GM18508 (cell line): ENCODE data around the gene SERTAD2.

Experiments
- ATAC-seq: cut with Tn5 transposase; IDR thresholded peaks from one replicate; pipeline ENCODE4 v1.9.1; 2021; ENCODE audit warnings: moderate number of reproducible peaks; ENCODE audit not compliant: insufficient read depth, unreplicated experiment

The SERTAD2 gene

DNA sequence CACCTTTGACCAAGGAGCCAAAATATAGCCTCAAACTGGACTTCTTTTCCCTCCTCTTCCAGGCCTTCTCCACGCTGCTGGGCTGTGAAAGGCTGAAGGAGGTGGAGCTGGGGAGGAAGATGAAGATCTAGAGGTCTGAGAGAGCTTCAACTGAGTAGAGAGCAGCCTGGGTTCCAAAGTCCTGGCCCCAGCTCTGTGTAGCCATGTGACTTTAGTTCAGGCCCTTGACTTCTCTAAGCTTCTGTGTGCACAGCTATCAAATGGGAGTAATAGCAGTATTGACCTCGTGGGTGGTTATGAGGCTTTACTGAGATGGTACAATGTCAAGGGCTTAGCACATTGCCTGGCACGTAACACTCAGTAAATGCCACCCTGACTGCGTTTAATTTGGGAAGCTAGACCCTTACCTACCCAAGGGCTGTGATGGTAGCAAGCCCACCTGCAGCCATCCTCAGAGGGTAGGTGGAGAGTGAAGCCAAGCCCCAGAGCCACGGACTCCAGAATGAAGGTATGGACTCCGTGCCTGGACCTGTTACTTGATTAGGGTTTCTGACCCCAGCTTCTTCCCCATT, 38.4 kb downstream of the SERTAD2 start:
- no peak for ATAC-seq

DNA sequence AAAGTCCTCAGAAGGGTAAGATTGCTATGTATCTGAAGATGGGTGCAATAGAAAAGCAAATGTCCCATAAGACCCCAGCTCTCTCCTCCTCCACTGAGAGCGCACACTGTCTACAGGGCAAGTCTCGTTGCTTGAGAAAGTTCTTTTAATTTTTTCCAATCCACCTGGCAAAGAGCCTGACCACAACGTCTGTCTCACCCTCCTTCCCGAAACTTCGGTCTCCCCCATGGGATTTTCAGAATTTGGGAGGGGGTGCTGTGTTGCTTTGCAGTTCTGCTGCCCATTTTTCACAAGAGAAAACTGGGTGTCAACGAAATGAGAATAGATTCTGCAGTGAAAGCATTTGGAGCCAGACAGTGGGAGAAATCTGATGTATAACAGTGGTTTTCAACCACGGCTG, 40.4 kb downstream of the SERTAD2 start:
- no peak for ATAC-seq

DNA sequence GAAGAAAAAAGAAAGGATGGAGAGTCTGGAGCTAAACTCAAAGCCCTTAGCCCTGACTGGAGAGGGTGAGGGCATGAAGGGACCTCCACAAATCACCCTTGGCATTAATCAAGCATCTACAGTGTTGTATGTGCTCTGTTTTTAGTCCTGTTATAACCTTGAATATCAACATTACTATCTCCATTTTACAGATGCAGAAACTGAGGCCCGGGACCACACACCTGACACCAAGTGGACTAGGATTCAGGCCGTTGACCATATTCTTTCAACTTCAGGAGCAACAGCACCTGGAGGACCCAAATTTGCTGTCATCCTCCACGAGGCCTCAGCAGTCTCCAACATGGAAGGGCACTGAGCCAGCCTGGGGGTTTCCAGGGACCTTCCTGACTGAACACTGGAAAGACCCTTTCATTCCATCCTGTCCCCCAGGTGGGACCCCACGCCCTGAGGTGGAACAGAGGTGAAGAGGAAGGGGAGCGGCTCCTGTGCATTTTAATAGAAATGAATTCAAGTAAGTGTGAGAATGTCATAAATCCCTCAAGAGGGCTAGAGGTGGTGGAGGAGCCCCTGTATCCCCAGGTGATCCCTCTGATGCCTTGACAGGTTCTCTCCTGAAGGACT, 41.0 kb downstream of the SERTAD2 start:
- ATAC-seq, result no peak

DNA sequence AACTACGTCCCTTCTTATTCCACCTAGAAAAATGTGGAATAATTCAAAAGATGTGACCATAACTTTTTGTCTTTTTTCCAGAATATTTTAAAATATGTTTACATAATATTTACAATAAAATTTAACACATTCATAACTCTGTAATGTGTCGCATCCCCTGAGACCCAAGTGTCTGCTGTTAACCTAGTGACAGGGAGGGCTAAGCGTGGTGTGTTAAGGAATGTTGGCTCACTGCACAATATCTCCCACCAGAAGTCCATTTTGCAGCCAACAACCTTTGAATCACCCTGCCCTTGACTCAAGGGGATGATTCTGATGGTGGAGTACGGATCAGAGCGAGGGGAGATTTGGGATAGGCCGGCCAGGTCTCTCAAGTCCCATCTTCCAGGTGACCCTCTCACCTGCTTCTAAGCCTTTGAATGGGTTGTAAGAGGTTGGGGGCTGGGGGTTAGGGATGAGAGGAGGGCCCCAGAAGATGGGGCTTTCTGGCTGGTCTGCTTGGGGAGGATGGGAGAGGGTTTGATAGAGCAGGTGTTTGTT, 43.3 kb downstream of the SERTAD2 start:
- ATAC-seq, result no peak

DNA sequence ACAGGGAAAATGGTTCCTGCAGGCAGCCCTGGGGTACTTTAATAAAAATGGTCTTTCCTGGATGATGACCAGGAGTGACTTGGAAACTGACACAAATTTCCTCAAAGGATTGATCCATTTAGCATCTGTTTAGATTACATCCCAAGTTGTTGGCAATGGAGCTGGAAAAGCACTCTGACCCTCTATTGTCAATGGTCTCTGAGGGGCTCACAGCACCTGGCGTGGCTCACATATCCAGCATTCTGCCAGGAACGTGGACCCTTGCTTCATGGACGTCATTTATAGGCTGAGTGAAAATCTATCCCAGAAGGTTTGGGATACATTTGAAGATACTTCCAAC, 43.8 kb downstream of the SERTAD2 start:
- ATAC-seq, result no peak

DNA sequence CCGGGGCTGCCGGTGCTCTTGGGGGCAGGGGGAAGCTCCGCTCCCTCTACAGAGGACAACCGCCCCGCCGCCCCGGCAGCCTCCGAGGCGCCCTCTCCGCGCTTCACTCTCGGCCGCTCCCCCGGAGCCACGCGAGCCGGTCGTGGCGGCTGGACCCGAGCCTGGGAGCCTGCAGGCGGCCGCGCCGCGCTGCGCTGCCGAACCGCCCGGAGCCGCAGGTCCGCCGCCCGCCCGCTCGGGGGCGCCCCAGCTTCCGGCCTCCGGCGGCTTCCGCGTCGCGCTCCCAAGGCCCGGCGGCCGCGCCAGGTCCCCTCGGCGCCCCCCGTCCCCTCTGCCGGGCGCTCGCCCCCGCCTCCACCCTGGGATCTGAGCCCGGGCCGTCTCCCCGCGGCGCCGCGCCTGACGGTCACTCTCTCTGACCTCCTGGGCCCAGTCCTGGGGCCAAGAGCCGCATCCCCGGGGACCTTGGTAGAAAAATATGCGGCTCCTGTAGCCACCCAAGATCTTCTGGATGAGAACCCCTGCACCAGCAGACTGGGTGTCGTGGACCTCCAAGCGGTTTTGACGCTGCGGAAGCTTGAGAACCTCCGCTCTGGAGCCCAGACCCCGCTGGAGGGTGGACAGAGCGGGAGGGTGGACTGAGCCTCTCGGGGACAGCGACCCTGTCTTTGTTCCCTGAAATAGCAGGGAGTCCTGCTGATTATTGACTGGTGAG, 44.3 kb downstream of the SERTAD2 start:
- ATAC-seq, result no peak

DNA sequence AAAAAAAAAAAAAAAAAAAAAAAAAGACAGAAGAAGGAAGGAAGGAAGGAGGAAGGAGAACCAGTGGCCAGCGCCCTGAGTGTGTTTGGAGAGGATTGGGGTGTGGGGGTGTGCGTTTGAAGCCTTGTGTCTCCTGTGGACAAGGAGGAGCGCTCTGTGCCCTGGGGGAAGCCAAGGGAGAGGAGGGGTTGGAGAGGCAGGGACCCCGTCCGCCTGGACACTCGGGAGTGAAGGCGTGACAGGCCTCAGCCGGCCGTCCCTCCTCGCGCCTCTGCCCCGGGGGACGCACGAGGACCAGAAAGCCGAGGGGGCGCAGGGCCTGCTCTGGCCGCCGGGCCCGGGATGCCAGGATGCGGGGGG, 44.9 kb downstream of the SERTAD2 start:
- no peak for ATAC-seq

DNA sequence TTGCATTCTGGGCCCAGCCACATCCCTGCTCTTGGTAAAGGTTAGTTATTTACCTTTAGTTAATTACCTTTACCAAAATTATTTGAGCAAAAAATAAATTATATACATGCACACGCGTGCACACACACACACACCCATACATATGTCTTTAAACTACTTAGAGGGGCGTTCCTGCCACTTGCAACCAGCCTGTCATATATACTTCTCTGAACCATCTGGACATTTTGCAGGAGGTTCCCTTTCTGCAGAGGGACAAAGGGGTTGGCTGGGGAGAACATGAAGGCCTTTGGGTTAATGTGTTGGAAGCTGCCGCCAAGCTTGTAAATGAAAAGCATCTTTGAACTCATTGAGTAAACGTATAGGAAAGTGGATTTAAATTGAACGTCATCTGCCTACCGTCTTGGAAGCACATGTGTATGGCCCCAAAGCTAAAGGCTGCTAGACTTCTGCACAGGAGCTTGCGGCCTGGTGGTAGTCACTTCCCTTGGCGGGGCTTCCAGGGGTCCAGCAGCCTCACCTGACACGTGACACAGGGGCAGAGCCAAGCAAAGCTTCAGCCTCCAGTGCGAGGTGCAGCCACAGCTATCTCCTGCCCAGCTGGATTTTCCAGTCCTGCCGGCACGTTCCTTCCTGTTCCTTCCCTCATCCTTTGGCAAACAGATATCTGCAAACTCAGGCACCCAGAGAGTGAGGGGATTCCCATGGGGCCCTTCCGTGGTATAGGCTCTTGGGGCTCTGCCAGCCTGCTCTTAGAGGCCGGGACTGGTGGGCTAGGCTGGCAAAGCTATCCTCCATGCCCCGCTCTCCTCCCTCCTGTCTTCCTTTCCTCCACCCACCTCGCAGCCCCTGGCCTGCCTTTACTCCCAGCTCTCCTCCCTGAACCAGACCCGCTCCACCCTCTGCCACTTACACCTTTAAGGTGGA, 46.1 kb downstream of the SERTAD2 start:
- no peak for ATAC-seq

DNA sequence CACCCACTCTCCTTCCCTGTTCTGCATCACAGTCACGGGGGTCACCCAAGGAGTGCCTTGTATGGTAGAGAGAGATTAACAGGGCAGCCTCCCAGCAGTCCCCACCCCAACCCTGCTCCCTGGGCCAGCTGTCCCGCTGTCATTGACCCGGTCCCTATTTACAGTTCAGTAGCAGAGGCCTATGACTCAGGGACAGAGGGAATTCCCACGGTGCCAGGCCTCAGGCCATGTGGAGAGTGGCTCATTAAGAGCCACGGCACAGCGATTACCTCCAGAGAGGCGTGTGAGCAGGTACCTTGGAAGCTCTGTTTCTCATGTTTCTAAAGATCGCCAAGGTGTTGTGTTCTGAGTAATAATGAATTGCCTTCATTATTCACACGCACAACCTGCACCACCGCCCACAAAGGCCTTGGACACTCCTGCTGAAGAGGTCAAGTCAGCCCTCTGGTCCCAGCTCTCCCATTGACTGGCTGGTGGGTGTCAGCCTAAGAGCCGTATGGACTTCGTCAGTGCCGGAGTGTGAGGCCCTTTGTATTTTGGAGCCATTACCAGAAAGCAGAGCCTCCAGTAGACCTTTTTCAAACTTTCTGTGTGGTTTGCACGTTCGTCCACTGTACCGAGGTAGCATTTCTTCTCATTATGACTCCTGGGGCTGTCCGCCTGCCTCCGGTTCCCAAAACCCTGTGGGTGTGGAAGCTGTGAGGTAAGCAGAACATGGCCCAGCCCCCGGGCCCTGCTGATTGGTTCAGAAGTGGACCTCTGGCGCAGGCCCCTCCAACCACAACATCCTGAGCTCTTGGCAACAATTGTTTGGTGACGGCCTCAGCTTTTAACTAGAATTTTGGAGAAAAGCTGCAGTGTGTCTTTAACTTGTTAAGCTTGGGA, 47.0 kb downstream of the SERTAD2 start:
- ATAC-seq, result peak; percentile 82

DNA sequence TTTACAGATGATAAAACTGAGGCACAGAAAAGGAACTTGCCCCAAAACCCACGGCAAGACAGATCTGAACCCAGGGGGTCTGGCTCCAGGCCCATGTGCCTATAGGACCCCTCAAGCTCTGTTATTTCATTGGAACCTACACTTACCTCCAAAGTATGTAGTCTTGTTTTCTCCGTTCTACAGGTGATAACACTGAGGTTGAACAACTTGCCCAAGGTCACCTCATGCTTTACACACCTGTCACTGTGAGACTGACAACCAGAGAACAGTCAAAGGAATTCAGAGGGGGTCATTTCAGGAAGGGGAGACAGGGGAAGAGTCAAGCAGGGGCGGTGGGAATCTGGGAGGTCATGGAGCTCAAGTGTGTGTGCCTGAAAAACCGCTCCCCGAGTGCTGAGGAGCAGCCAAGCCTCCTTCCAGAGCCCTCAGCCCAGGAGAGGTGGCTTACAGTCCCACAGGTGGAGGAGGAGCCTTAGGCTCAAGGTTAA, 47.7 kb downstream of the SERTAD2 start:
- no peak for ATAC-seq

DNA sequence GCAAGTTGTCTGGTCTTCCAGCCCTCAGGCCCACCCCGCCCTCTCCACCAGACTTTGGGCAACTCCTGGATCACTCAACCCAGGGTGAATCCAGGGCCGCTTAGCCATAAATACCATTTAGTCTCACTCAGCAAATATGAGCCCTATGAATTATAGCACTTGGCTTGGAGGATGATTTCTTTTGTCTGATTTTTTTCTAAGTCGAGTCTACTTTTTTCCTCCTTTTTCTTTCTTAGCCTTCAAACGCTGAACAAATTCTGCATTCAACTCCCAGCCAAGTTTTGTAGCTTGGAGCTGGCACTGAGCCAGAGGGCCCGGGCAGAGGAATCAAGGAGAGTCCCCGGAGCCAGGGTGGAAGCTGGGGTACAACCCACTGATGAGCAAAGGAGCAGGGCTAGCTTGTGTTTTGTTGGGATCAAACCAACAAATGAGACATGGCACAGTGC, 48.7 kb downstream of the SERTAD2 start:
- ATAC-seq, result no peak

DNA sequence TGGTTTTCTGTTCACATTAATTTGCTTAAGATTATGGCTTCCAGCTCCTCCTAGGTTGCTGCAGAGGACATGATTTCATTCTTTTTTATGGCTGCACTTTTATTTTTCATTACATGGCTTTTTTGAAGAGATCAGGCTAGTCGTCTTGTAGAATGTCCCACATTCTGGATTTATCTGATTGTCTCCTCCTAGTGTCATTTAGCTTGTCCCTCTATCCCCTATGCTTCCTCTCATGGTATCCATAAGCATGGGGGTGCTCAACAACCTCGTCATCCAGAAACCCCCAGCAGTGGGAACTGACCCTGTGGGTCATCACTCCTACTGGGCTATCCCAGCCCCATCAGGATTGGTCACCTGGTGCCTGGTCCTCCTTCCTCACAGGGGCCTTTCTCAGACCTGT, 49.6 kb downstream of the SERTAD2 start:
- no peak for ATAC-seq

DNA sequence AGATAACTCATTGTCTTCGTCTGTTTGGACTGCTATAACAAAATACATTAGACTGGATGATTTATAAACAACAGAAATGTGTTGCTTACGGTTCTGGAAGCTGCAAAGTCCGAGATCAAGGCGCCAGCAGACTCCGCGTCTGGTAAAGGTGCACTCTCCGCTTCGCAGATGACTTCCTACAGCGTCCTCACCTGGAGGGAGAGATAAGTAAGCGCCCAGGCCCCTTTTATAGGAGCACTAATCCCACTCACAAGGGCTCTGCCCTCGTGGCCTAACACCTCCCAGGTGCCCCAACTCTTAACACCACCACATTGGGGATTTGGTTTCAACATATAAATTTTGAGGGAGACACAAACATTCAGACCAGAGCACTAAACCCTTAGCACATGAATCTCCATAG, 51.3 kb downstream of the SERTAD2 start:
- no peak for ATAC-seq

DNA sequence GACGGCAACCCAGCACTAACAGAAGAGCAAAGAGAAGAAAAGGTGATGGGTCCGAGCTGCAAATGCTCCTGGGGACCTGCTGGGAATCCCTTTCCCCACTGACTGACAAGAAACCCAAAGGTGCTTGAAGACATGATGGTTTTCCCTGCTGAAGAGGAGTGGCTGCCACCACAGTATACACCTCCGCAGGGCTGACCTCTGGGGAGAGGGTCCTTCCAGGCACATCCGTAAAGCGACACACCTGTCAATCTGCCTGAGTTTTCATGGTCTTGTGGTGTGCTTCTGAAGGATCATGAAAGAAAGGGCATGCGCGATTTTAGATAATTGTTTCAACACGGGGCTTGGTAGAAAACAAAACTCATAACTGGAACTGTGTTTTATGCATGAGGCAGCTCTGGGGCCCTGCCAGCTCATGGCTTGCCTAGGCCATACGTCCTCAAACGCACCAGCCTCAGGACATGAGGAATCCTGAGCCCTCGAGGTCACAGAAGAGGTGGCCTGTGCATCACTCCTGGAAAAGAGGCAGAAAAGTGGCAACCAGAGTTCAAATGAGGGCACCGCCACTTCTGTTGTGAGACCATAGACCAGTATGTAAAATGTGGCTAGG, 51.8 kb downstream of the SERTAD2 start:
- ATAC-seq, result no peak

DNA sequence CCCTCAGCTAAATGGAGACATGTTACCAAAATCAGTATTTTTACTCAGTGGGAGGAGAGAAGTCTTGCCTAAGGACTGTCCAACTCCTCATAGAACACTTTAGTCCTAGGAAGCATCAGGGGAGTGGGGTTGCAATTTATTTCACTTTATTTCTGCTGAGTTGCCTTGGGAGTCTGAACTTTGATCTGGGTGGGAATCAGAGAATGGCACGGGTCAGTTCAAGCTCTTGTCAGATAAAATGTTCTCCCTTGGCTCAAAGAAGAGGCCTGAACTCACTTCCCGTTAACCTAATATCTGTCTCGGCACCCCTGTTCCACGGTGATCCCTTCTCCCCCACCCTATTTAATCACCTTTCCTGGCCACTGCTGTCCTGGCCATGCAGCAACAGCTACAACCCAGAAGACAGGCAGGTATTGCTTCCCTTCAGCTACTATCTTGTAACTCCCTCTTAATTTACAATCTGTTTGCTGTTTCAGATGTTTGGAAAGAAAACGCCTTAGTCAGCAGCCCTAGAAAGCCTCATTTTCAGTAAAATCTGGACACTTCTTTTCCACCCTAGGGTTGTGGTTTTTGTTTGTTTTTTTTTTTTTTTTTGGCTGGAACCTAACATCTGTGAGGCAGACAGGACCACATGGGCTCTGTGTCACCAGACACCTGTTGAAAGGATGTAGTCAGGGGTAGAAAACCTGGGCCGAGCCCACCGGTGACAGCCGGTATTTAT, 52.5 kb downstream of the SERTAD2 start:
- ATAC-seq, result no peak

DNA sequence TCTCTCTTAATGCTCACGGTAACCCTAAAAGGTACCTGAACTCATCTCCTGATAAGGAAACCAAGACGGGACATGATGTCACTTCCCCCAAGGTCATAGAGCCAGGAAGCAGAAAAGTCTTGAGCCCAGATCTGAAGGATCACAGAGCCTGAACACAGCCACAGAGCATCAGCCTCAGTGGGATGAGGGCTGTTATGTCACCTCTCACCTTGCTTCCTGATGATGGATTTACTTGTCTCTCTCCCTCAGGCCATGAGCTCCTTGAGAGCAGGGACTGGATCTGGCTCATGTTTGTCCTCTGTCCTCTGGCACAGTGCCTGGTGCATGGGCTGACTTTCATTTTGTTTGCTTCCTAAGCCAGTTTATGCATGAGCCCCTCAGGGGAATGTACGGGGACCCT, 54.2 kb downstream of the SERTAD2 start:
- no peak for ATAC-seq

DNA sequence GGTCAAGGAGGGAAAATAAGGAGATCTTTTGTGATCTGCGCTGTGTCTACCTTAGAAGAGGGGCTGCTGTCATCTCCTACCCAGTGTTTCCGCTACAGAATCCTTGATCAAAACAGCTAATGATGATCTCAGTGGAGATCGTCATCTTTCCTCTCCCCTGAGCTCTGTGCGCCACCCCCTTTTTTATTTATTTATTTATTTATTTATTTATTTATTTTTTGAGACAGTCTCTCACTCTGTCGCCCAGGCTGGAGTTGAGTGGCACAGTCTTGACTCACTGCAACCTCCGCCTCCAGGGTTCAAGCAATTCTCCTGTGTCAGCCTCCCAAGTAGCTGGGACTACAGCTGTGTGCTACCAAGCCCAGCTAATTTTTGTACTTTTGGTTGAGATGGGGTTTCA, 55.5 kb downstream of the SERTAD2 start:
- no peak for ATAC-seq

DNA sequence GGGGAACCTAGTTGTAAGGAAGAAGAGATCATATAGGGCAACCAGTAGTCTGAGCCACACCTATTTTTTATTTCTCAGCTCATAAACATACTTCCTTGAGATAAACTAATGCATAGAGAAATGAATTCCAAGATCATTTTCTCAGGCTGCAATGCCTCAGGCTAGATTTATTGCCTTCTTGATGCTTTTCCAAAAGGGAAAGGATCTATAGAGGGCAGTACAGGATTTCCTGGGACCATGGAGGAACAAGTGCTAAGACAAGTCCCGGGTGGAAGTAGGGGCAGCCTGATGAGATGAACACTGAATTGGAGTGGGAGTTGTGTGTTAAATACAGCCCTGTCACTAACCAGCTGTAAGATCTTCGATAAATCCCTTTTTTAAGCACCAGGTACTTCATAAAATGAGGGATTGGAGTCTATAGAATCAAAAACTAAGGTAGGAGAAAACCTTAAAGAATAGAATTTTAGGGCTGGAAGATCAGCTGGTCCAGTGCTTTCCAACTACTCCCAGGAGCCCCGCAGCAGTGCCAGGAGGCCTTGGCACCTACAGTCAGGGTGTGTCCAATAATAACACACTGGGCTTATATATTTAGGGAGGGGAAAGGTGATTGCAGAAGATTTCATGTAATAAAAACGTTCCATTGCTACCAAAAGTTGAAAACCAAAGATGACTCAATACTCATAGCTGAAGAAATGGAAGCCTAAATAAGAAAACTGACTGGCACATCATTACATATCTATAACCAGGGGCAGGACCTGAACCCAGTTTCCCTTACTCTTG, 58.1 kb downstream of the SERTAD2 start:
- no peak for ATAC-seq
